Heart left ventricle (tissue), 13 donors: ENCODE data around the gene ARHGEF7.

Experiments
- POLR2A ChIP-seq, 2 donors: fragments of 450-650 bp; IDR thresholded peaks; one replicate each; pipeline ENCODE4 v1.6.1; 2017; ENCODE audit warnings: antibody characterized with exemption in 2 of 2, mild to moderate bottlenecking in 2 of 2, moderate library complexity in 2 of 2
- TF ChIP-seq, protein P1 (sequence below), 12 donors: fragments of 200-600 bp; sonication (generic) in 4 of 12; IDR thresholded peaks; one replicate each; pipeline versions ENCODE4 v1.5.0 to v1.8.0; 2018 to 2022; ENCODE audit warnings: antibody characterized with exemption in 12 of 12, mild to moderate bottlenecking in 5 of 12
- donor health status: ischemic (EF 13 %, LVEDD 7.1; RV severe dilation, severe dysfunction).
- donor health status: DM: no; HTN: yes; CAD: no.
- donor health status: DM: no; HTN: no; CAD: no.
- donor health status: ischemic (EF 25% LVEDD 6.9; RV normal size, moderate dysfunction).
- donor health status: ischemic (EF 25% LVEDD 5.7; RV mildly dilated, moderate dysfunction).
- donor health status: ischemic (EF 35%, LVEDD 5.7; RV mildly dilated, moderate dysfunction).
- donor health status: nonischemic (EF 11% LVEDD 7.7; RV severe dilation, severe dysfunction).
- donor health status: DM: yes; HTN: yes; CAD: no.
- donor health status: PGD.
- donor health status: ischemic (EF 29% LVEDD 5.4; RV normal size, mild dysfunction).
- donor health status: nonischemic (EF 23%, LVEDD 6.1; RV moderate dilation, normal function).

DNA sequence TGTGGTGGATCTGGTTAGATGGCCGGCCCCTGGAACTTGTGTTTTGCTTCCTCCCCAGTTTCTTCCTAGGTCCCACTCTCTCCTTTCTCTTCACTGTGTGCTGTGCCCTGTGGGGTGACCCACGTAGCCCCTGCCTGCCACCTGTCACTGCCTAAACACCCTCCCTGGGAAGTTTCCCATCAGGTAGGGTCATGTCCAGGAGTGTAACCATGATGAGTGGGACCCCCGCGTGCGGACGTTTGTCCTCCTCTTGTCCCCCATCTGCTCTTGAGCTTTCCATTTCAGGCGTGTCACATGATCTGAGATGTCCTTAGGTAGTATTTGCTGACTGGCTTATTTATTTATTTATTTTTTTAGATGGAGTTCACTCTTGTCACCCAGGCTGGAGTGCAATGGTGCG, 61.3 kb downstream of the ARHGEF7 start:
- TF ChIP-seq, protein P1, sequence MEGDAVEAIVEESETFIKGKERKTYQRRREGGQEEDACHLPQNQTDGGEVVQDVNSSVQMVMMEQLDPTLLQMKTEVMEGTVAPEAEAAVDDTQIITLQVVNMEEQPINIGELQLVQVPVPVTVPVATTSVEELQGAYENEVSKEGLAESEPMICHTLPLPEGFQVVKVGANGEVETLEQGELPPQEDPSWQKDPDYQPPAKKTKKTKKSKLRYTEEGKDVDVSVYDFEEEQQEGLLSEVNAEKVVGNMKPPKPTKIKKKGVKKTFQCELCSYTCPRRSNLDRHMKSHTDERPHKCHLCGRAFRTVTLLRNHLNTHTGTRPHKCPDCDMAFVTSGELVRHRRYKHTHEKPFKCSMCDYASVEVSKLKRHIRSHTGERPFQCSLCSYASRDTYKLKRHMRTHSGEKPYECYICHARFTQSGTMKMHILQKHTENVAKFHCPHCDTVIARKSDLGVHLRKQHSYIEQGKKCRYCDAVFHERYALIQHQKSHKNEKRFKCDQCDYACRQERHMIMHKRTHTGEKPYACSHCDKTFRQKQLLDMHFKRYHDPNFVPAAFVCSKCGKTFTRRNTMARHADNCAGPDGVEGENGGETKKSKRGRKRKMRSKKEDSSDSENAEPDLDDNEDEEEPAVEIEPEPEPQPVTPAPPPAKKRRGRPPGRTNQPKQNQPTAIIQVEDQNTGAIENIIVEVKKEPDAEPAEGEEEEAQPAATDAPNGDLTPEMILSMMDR (IDR thresholded peaks at IDR 0.05): no peak
- TF ChIP-seq POLR2A (IDR thresholded peaks at IDR 0.05): no peak
